ENCODE results near the gene PALM2AKAP2. TPM values are rescaled to one million over a fixed set of nuclear protein-coding genes. Genes with fewer than 3 reads are reported as not detected.

Gene PALM2AKAP2
- total and polyA plus RNA-seq, 5 experiments from 2014 or later = not detected

DNA sequence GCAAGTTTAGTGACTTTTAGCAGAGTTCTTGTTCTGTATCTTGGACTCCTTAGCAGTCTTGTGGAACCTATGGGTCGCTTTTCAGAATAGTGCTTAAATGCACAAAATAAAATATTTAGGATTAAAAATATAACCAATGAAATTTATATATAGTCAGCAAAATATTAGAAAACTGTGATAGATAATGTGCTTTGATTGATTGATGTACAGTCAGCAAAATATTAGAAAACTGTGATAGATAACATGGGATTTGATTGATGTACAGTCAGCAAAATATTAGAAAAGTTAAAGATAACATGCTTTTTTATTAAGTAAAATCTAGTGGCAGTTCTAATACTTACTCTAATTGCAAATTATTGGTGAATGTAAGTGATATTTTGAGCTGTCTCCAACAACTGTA is 16.1 kb downstream of the PALM2AKAP2 start:
- POLR2A ChIA-PET = no interaction called here
- ATAC-seq = no peak
- Mint-ChIP-seq H3K36me3 (no peaks in the 10 kb centered on the region), H3K4me1 (no peaks in the 10 kb centered on the region), H3K9me3 (peaks cover 0 to 3% (median 0%) of the 10 kb centered on the region in 9 donors), H3K27me3 (peaks cover 0 to 9% (median 4%) of the 10 kb centered on the region in 5 donors), H3K27ac (no peak overlapping the region), H3K4me3 (no peak overlapping the region)
- no peak for DNase-seq

DNA sequence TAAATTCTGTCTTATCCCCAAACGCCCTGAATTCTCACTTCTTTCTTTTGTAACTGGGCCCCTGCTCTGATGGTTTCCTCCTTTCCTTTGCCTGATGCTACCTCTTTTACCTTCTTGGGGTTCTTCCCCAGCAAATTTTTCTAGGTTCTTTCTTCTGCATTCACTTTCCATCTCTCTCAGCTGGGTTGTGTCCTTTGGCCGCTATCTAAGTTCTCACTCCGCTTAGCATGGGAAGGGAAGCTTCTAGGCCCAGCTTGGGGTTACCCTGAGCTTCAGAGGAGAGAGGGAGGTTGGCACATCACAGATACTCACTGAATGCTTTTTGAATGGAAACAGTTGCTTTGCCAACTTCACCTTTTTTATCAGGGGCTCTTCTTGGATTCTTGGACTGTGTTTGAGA is 17.0 kb downstream of the PALM2AKAP2 start:
- H3K4me3 Mint-ChIP-seq = no peak overlapping the region
- H3K27ac Mint-ChIP-seq = no peak overlapping the region
- peaks cover 0 to 16% (median 4%) of the 10 kb centered on the region in 5 donors for H3K27me3 Mint-ChIP-seq

GRCh38 chr9:109797509-109797908 is 17.5 kb downstream of the PALM2AKAP2 start:
- ATAC-seq (no peak), DNase-seq (no peak)
- H3K27me3 Mint-ChIP-seq = peaks cover 0 to 16% (median 4%) of the 10 kb centered on the region in 5 donors
- H3K27ac Mint-ChIP-seq = no peak overlapping the region
- POLR2A ChIA-PET = no interaction called here
- H3K4me3 Mint-ChIP-seq = no peak overlapping the region
- H3K4me1 Mint-ChIP-seq = no peaks in the 10 kb centered on the region
- H3K36me3 Mint-ChIP-seq = no peaks in the 10 kb centered on the region
- peaks cover 0 to 3% (median 0%) of the 10 kb centered on the region in 9 donors for H3K9me3 Mint-ChIP-seq

More for the DNA sequence above, 17.0 kb downstream of the PALM2AKAP2 start:
- no peaks in the 10 kb centered on the region for H3K36me3 Mint-ChIP-seq
- DNase-seq (no peak), ATAC-seq (no peak)
- POLR2A ChIA-PET = no interaction called here
- H3K9me3 Mint-ChIP-seq = peaks cover 0 to 3% (median 0%) of the 10 kb centered on the region in 9 donors
- no peaks in the 10 kb centered on the region for H3K4me1 Mint-ChIP-seq

- Mint-ChIP-seq H3K36me3 (no peaks in the 10 kb centered on the region), H3K4me3 (no peak overlapping the region), H3K27me3 (peaks cover 0 to 16% (median 4%) of the 10 kb centered on the region in 5 donors), H3K4me1 (no peaks in the 10 kb centered on the region), H3K27ac (no peak overlapping the region), H3K9me3 (peaks cover 0 to 3% (median 0%) of the 10 kb centered on the region in 9 donors)
- POLR2A ChIA-PET = no interaction called here
- ATAC-seq = no peak
- no peak for DNase-seq
Observed at GRCh38 chr9:109799141-109799540, 19.1 kb downstream of the PALM2AKAP2 start.

DNA sequence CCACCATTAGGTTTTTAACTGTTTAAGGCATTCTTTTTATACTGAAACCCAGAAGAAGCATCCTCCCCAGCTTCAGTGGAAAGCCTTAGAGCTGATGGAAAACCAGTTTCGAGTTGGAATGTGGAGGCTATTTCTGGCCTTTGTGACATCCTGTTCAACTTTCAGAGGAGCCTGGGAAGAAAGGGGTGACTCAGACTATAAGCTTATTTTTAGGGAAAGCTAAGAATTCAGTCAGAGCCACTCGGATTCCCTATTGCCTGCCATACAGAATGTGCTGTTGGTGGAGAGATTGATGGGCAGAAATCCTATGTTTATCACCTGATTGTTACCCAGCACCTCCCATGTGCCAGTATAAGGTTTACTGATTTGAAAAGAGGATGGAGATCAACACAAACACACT is 19.8 kb downstream of the PALM2AKAP2 start:
- ATAC-seq = no peak
- no peak for DNase-seq
- H3K9me3 Mint-ChIP-seq = peaks cover 0 to 3% (median 0%) of the 10 kb centered on the region in 9 donors
- no peaks in the 10 kb centered on the region for H3K4me1 Mint-ChIP-seq
- POLR2A ChIA-PET = no interaction called here
- H3K27ac Mint-ChIP-seq = no peak overlapping the region
- H3K27me3 Mint-ChIP-seq = peaks cover 0 to 16% (median 2%) of the 10 kb centered on the region in 5 donors
- no peak overlapping the region for H3K4me3 Mint-ChIP-seq
- H3K36me3 Mint-ChIP-seq = no peaks in the 10 kb centered on the region

GRCh38 chr9:109801484-109801883 is 21.5 kb downstream of the PALM2AKAP2 start:
- Mint-ChIP-seq H3K4me3 (no peak overlapping the region), H3K27ac (no peak overlapping the region), H3K36me3 (no peaks in the 10 kb centered on the region), H3K27me3 (peaks cover 0 to 16% (median 2%) of the 10 kb centered on the region in 5 donors), H3K9me3 (peaks cover 0 to 3% (median 0%) of the 10 kb centered on the region in 9 donors), H3K4me1 (no peaks in the 10 kb centered on the region)
- POLR2A ChIA-PET = no interaction called here
- DNase-seq = no peak
- ATAC-seq = no peak

GRCh38 chr9:109802491-109802890 is 22.5 kb downstream of the PALM2AKAP2 start:
- ATAC-seq (no peak), DNase-seq (no peak)
- H3K9me3 Mint-ChIP-seq = peaks cover 0 to 8% (median 0%) of the 10 kb centered on the region in 9 donors
- POLR2A ChIA-PET = no interaction called here
- peaks cover 0 to 20% (median 2%) of the 10 kb centered on the region in 5 donors for H3K27me3 Mint-ChIP-seq
- H3K36me3 Mint-ChIP-seq = no peaks in the 10 kb centered on the region
- no peaks in the 10 kb centered on the region for H3K4me1 Mint-ChIP-seq
- H3K27ac Mint-ChIP-seq = no peak overlapping the region
- no peak overlapping the region for H3K4me3 Mint-ChIP-seq

- POLR2A ChIA-PET = no interaction called here
- Mint-ChIP-seq H3K27ac (no peak overlapping the region), H3K36me3 (peaks cover 0 to 5% (median 0%) of the 10 kb centered on the region in 3 donors), H3K4me3 (no peak overlapping the region), H3K4me1 (no peaks in the 10 kb centered on the region), H3K9me3 (peaks cover 0 to 21% (median 7%) of the 10 kb centered on the region in 9 donors), H3K27me3 (peaks cover under 1 to 22% (median 4%) of the 10 kb centered on the region in 5 donors)
- ATAC-seq (no peak), DNase-seq (no peak)
Observed at GRCh38 chr9:109805050-109805449, 25.1 kb downstream of the PALM2AKAP2 start.

- no peak for DNase-seq
- POLR2A ChIA-PET = no interaction called here
- Mint-ChIP-seq H3K27me3 (peaks cover 8 to 23% (median 14%) of the 10 kb centered on the region in 5 donors), H3K36me3 (peaks cover 0 to 5% (median 0%) of the 10 kb centered on the region in 3 donors), H3K27ac (no peak overlapping the region), H3K4me1 (peaks cover 0 to 3% (median 0%) of the 10 kb centered on the region in 4 donors), H3K4me3 (no peak overlapping the region), H3K9me3 (peaks cover 0 to 25% (median 7%) of the 10 kb centered on the region in 9 donors)
- ATAC-seq = no peak
Observed at GRCh38 chr9:109806506-109807115, 26.6 kb downstream of the PALM2AKAP2 start.

GRCh38 chr9:109811876-109812275 is 31.9 kb downstream of the PALM2AKAP2 start:
- DNase-seq = no peak
- no peak for ATAC-seq
- peaks cover 0 to 5% (median 0%) of the 10 kb centered on the region in 3 donors for H3K36me3 Mint-ChIP-seq
- no peak overlapping the region for H3K27ac Mint-ChIP-seq
- H3K27me3 Mint-ChIP-seq = peaks cover 7 to 19% (median 13%) of the 10 kb centered on the region in 5 donors
- H3K9me3 Mint-ChIP-seq = peaks cover 0 to 25% (median 7%) of the 10 kb centered on the region in 9 donors
- no peak overlapping the region for H3K4me3 Mint-ChIP-seq
- peaks cover 0 to 3% (median 0%) of the 10 kb centered on the region in 4 donors for H3K4me1 Mint-ChIP-seq
- POLR2A ChIA-PET = no interaction called here

DNA sequence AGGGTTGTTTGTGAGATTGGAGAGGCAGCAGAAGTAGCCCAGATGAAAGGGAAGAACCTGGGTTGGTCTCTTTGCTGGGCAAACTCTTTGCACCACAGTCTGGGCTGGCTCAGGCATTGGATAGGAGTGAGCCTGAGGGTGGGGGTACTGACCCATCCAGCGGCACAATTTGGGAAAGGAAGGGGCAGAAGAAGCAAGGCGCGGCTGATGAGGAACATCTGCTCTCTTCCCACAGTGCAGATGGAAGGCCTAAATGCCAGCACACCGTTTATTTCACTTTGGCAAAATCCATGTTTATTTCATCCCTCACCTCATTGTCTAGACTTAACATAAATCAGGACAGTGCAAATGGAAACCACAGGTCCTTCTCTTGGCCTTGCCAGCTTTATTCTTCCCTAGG is 32.3 kb downstream of the PALM2AKAP2 start:
- Mint-ChIP-seq H3K9me3 (peaks cover 0 to 25% (median 7%) of the 10 kb centered on the region in 9 donors), H3K27ac (no peak overlapping the region), H3K4me3 (no peak overlapping the region), H3K4me1 (peaks cover 0 to 3% (median 0%) of the 10 kb centered on the region in 4 donors), H3K36me3 (peaks cover 0 to 5% (median 0%) of the 10 kb centered on the region in 3 donors), H3K27me3 (peaks cover 7 to 19% (median 13%) of the 10 kb centered on the region in 5 donors)
- POLR2A ChIA-PET = no interaction called here
- no peak for DNase-seq
- ATAC-seq = no peak

DNA sequence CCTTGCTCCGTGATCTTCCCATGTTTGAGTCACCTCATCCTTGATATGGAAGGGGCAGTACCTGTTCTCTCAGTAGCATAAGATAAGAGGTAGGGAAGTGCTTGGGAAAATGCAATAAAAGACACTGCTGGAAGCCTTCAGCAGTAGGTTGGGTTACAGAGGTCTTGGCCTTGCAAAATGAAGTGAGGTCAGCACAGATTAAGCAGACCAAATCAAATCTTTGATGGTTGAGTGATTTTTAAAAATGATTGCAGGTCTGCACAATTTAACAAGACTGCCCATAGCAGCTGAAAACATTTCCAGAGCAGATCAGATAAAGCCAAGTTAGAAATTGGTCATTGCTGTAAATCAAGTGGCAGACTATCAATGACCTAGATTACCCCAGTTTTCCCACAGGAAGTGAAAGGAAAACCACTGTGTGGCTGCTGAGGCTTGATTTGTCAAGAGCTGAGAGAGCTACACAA is 32.9 kb downstream of the PALM2AKAP2 start:
- H3K4me1 Mint-ChIP-seq = peaks cover 0 to 3% (median 0%) of the 10 kb centered on the region in 4 donors
- no peak for DNase-seq

DNA sequence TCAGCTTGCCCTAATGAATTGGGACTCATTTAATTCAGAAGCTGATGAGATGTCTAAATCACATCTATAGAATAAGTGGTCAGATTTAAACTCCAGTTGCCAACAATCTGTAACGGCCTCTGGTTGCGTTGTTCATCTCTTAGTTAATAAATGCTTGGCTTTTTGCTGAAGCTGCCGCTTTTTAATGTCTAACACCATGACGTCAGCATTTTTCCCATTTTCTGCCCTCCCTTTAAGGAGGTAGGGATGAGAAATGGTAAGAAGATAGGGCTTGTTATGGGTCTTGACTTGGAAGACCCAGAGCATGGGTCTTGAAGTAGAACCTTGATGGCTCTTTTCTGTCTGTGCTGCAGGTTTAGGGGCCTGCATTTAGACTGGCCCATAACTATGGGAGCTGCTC is 33.3 kb downstream of the PALM2AKAP2 start:
- Mint-ChIP-seq H3K27me3 (peaks cover 9 to 17% (median 13%) of the 10 kb centered on the region in 5 donors), H3K36me3 (peaks cover 0 to under 1% (median 0%) of the 10 kb centered on the region in 3 donors), H3K27ac (no peak overlapping the region), H3K4me1 (peaks cover 0 to 3% (median 0%) of the 10 kb centered on the region in 4 donors), H3K9me3 (peaks cover 0 to 17% (median 3%) of the 10 kb centered on the region in 9 donors), H3K4me3 (no peak overlapping the region)
- POLR2A ChIA-PET = no interaction called here
- ATAC-seq (no peak), DNase-seq (no peak)

More for the DNA sequence above, 32.9 kb downstream of the PALM2AKAP2 start:
- no peak for ATAC-seq
- H3K9me3 Mint-ChIP-seq = peaks cover 0 to 22% (median 7%) of the 10 kb centered on the region in 9 donors
- POLR2A ChIA-PET = no interaction called here
- peaks cover 7 to 19% (median 13%) of the 10 kb centered on the region in 5 donors for H3K27me3 Mint-ChIP-seq
- H3K36me3 Mint-ChIP-seq = peaks cover 0 to 5% (median 0%) of the 10 kb centered on the region in 3 donors
- no peak overlapping the region for H3K4me3 Mint-ChIP-seq
- no peak overlapping the region for H3K27ac Mint-ChIP-seq

Data from naive thymus-derived CD8-positive, alpha-beta T cell (primary cell).